ENCODE measurements around the gene LRRC8D. TPM values are rescaled to one million over a fixed set of nuclear protein-coding genes. Genes with fewer than 3 reads are reported as not detected.

The LRRC8D gene
- total and polyA plus RNA-seq, 9 of the 15 experiments (the other 6 are each of a cell fraction or from before 2014, with no cell fraction given) = 3.4 to 53.9 (median 15.9) TPM

GRCh38 chr1:89822999-89823628 lies 2.3 kb downstream of the LRRC8D start (continued):
- TF ChIP-seq ADNP (tag; IDR thresholded peaks at IDR 0.05) (0 out of 2 replicates have a peak, but pooled peaks have one; percentile 26), MCM3 (IDR thresholded peaks at IDR 0.05) (no peak), TFAP4 (CRISPR knock-in tag; IDR thresholded peaks at IDR 0.05; ENCODE audit: borderline replicate concordance) (no peak), RFX7 (CRISPR knock-in tag; IDR thresholded peaks at IDR 0.05) (no peak), RBM17 (IDR thresholded peaks at IDR 0.05; ENCODE audit: borderline replicate concordance, low read depth, low read length) (no peak), ZNF134 (CRISPR knock-in tag; conservative IDR thresholded peaks at IDR 0.05) (no peak), ZNF3 (CRISPR knock-in tag; IDR thresholded peaks at IDR 0.05) (no peak), BMI1 (IDR thresholded peaks at IDR 0.05; ENCODE audit: low read length) (no peak), SREBF1 (IDR thresholded peaks at IDR 0.05; ENCODE audit: borderline replicate concordance, low read depth, low read length) (no peak), PHF21A (IDR thresholded peaks at IDR 0.05; ENCODE audit: borderline replicate concordance, low read depth) (no peak), NCOA4 (IDR thresholded peaks at IDR 0.05; ENCODE audit: partially characterized antibody) (no peak), ZNF75A (CRISPR knock-in tag; IDR thresholded peaks at IDR 0.05) (no peak), ARID1B (IDR thresholded peaks at IDR 0.05) (no peak), GATA2 (CRISPR knock-in tag; IDR thresholded peaks at IDR 0.05) (no peak), ZBTB7A (IDR thresholded peaks at IDR 0.05; ENCODE audit: borderline replicate concordance, control insufficient read depth, low read depth, low read length) (no peak), ZNF764 (CRISPR knock-in tag; IDR thresholded peaks at IDR 0.05; ENCODE audit: low read depth) (no peak), ZNF778 (CRISPR knock-in tag; IDR thresholded peaks at IDR 0.05) (no peak), ZFPM2 (CRISPR knock-in tag; IDR thresholded peaks at IDR 0.05) (no peak), PRMT5 (CRISPR knock-in tag; IDR thresholded peaks at IDR 0.05) (no peak), HINFP (tag; conservative IDR thresholded peaks at IDR 0.05; ENCODE audit: low read depth) (no peak), NRF1 (conservative IDR thresholded peaks at IDR 0.05 in 1 of 2, IDR thresholded peaks at IDR 0.05 in 1 of 2) (no peak), HDAC2 (IDR thresholded peaks at IDR 0.05) (no peak), ZNF143 (CRISPR knock-in tag; IDR thresholded peaks at IDR 0.05) (no peak), CBFB (CRISPR knock-in tag; IDR thresholded peaks at IDR 0.05) (no peak), MAFK (IDR thresholded peaks at IDR 0.05; ENCODE audit: low read length) (no peak), FOXA3 (CRISPR knock-in tag; conservative IDR thresholded peaks at IDR 0.05 in 1 of 2, IDR thresholded peaks at IDR 0.05 in 1 of 2) (no peak), KDM2B (CRISPR knock-in tag; IDR thresholded peaks at IDR 0.05) (no peak), EP400 (IDR thresholded peaks at IDR 0.05) (peak; percentile 98), SP1 (CRISPR knock-in tag; IDR thresholded peaks at IDR 0.05) (no peak), U2AF1 (optimal IDR thresholded peaks at IDR 0.05; ENCODE audit: low read depth, low read length) (no peak), SMAD3 (CRISPR knock-in tag; conservative IDR thresholded peaks at IDR 0.05) (no peak)
